ENCODE measurements around the gene FBXL5.

The FBXL5 gene

DNA sequence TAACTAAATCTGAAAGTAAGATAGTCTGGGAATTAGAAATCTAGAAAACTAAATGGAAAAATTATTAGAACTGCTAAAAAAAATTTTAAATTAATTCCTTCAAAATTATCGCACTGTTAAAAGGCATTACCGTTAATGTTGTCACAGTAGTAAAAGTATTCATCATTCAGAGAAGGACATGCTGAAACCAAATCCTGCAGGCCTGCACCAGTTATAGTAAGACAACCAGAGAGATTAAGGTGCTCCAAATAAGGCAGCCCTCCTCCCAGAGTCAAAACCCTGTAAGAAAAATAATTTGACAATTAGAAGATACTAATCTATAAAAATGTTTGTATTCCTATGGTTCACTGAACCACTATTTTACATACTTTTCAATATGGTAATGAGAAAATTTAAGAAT lies 43.0 kb downstream of the FBXL5 start:
- Histone ChIP-seq H3K27ac (ENCODE audit: low read depth, low read length) (no peak overlapping the region), H3K4me3 (ENCODE audit: low read length) (no peak overlapping the region), H3K4me1 (ENCODE audit: control insufficient read depth, insufficient read depth, low read length) (no peaks in the 10 kb centered on the region), H3K36me3 (ENCODE audit: control insufficient read depth, insufficient read depth, low read length) (no peaks in the 10 kb centered on the region), H3K27me3 (ENCODE audit: control insufficient read depth, insufficient read depth, low read length) (no peaks in the 10 kb centered on the region), H3K9ac (ENCODE audit: low read length) (no peak overlapping the region)

DNA sequence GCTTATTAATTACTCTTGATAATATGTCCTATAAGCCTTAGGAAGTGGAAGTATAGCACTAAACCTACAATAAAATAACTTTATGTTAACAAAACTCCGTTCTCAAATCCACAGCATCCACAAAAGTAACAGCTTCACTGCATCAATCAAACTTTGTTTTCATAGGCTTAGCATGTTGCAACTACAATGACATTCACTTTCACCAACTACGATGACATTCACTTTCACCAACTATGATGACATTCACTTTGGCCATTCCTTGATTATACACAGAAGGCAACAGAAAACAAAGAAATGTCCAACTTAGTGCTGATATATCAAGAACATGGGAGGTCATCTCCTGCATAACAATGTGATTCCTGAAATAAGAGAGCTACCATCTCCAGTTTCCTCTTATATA lies 44.3 kb downstream of the FBXL5 start:
- no peaks in the 10 kb centered on the region for H3K4me1 ChIP-seq (ENCODE audit: control insufficient read depth, insufficient read depth, low read length)
- H3K9ac ChIP-seq (ENCODE audit: low read length), result no peak overlapping the region
- no peak overlapping the region for H3K27ac ChIP-seq (ENCODE audit: low read depth, low read length)
- no peaks in the 10 kb centered on the region for H3K27me3 ChIP-seq (ENCODE audit: control insufficient read depth, insufficient read depth, low read length)
- H3K4me3 ChIP-seq (ENCODE audit: low read length), result no peak overlapping the region
- no peaks in the 10 kb centered on the region for H3K36me3 ChIP-seq (ENCODE audit: control insufficient read depth, insufficient read depth, low read length)

GRCh38 chr4:15605537-15605936 lies 49.6 kb downstream of the FBXL5 start:
- Histone ChIP-seq H3K27ac (ENCODE audit: low read depth, low read length) (no peak overlapping the region), H3K4me1 (ENCODE audit: control insufficient read depth, insufficient read depth, low read length) (no peaks in the 10 kb centered on the region), H3K27me3 (ENCODE audit: control insufficient read depth, insufficient read depth, low read length) (no peaks in the 10 kb centered on the region), H3K4me3 (ENCODE audit: low read length) (no peak overlapping the region), H3K36me3 (ENCODE audit: control insufficient read depth, insufficient read depth, low read length) (no peaks in the 10 kb centered on the region), H3K9ac (ENCODE audit: low read length) (no peak overlapping the region)

DNA sequence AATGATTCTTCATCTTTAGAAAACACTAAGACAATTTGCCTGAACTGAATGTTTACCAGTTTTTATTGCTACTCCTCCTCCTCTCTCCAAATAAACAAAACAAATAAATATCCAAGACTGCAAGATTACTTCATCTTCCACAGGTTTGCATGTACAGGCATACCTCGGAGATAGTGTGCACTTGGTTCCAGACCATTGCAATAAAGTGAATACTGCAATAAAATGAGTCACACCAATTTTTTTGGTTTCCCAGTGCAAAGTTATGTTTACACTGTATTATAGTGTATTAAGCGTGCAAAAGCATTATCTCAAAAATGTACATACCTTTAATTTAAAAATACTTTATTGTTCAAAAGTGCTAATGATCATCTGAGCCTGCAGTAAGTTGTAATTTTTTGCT lies 53.3 kb downstream of the FBXL5 start:
- H3K36me3 ChIP-seq (ENCODE audit: control insufficient read depth, insufficient read depth, low read length), result peaks cover 5% of the 10 kb centered on the region
- H3K27me3 ChIP-seq (ENCODE audit: control insufficient read depth, insufficient read depth, low read length), result no peaks in the 10 kb centered on the region
- H3K4me1 ChIP-seq (ENCODE audit: control insufficient read depth, insufficient read depth, low read length), result peaks cover 3% of the 10 kb centered on the region
- H3K9ac ChIP-seq (ENCODE audit: low read length), result no peak overlapping the region
- H3K4me3 ChIP-seq (ENCODE audit: low read length), result no peak overlapping the region
- H3K27ac ChIP-seq (ENCODE audit: low read depth, low read length), result no peak overlapping the region

DNA sequence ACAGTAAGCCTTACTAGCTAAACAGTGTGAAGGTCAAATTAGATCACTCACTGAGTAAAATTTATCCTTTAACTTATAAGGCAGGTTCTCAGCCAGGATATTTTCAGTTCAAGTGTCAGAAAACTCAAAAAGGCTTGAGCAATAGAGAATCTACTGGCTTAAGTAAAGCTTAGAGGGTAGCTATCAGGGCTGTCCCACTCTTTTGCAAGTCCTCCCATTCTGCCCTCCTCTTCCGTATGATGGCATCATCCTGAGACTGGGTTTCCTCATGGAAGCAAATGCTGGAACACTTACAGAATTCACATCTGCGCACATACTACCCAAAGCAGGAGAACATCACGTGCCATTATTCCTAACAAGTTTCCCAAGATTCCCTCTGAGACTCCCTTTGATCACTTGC lies 55.0 kb downstream of the FBXL5 start:
- no peak overlapping the region for H3K4me3 ChIP-seq (ENCODE audit: low read length)
- H3K36me3 ChIP-seq (ENCODE audit: control insufficient read depth, insufficient read depth, low read length), result peaks cover 5% of the 10 kb centered on the region
- no peak overlapping the region for H3K9ac ChIP-seq (ENCODE audit: low read length)
- no peak overlapping the region for H3K27ac ChIP-seq (ENCODE audit: low read depth, low read length)
- no peaks in the 10 kb centered on the region for H3K27me3 ChIP-seq (ENCODE audit: control insufficient read depth, insufficient read depth, low read length)
- peaks cover 3% of the 10 kb centered on the region for H3K4me1 ChIP-seq (ENCODE audit: control insufficient read depth, insufficient read depth, low read length)

GRCh38 chr4:15598644-15599043 lies 56.5 kb downstream of the FBXL5 start:
- H3K36me3 ChIP-seq (ENCODE audit: control insufficient read depth, insufficient read depth, low read length), result peaks cover 5% of the 10 kb centered on the region
- no peak overlapping the region for H3K4me3 ChIP-seq (ENCODE audit: low read length)
- peaks cover 3% of the 10 kb centered on the region for H3K4me1 ChIP-seq (ENCODE audit: control insufficient read depth, insufficient read depth, low read length)
- no peak overlapping the region for H3K27ac ChIP-seq (ENCODE audit: low read depth, low read length)
- no peaks in the 10 kb centered on the region for H3K27me3 ChIP-seq (ENCODE audit: control insufficient read depth, insufficient read depth, low read length)
- no peak overlapping the region for H3K9ac ChIP-seq (ENCODE audit: low read length)

DNA sequence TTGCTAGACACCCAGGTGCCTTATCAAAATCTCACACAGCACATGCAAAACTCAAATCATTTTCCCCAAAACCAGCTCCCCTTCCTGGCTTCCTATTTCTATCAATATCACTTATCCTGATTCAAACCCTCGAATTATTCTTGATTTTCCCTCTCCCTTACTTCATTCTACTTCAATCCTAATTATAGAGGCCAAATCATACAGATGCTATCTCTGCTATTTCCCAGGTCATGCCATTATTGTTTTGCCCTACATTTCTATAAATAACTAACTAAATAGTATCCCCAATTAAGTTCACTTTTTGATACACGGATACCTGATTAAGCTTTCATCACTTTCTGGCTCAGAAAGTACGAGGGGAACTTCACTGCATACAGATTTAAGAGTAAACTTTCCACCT lies 62.4 kb downstream of the FBXL5 start:
- no peak overlapping the region for H3K27ac ChIP-seq (ENCODE audit: low read depth, low read length)
- no peak overlapping the region for H3K9ac ChIP-seq (ENCODE audit: low read length)
- no peaks in the 10 kb centered on the region for H3K4me1 ChIP-seq (ENCODE audit: control insufficient read depth, insufficient read depth, low read length)
- H3K4me3 ChIP-seq (ENCODE audit: low read length), result no peak overlapping the region
- H3K27me3 ChIP-seq (ENCODE audit: control insufficient read depth, insufficient read depth, low read length), result no peaks in the 10 kb centered on the region
- no peaks in the 10 kb centered on the region for H3K36me3 ChIP-seq (ENCODE audit: control insufficient read depth, insufficient read depth, low read length)

DNA sequence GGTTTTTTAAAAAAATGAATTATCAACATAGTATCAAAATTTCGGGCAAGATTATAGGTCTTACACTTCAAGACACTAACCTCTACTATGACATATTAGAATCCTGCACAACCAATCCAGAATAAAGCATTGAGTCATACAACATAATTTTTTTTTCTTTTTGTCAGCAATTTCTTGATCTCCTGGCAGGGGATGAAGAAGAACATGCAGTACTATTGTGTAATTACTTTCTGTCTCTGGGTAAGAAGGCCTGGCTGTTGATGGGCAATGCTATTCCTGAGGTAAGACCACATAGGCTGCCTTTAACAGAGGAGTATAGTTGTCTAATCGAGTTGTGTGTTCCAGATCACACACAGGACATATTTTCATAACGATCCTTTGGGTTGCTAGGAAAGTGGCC lies 67.5 kb downstream of the FBXL5 start:
- Histone ChIP-seq H3K9ac (ENCODE audit: low read length) (no peak overlapping the region), H3K36me3 (ENCODE audit: control insufficient read depth, insufficient read depth, low read length) (no peaks in the 10 kb centered on the region), H3K27ac (ENCODE audit: low read depth, low read length) (no peak overlapping the region), H3K4me3 (ENCODE audit: low read length) (no peak overlapping the region), H3K27me3 (ENCODE audit: control insufficient read depth, insufficient read depth, low read length) (no peaks in the 10 kb centered on the region), H3K4me1 (ENCODE audit: control insufficient read depth, insufficient read depth, low read length) (no peaks in the 10 kb centered on the region)

DNA sequence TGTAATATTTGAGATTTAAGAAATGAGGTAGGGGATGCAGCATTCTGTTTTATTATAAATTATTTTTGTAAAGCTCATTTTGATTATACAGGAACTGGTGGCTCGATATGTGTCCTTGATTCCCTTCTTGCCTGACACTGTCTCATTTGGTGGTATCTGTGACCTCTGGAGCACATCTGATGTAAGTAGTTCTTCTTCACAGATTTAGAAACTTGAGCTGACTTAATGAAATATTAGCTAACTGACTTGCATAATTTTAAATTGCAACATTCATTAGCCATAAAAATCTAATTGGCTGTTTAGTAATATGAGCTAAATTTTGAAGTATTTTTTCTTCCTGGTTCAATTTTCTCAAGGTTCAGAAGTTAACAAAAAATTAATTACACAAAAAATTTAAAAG lies 69.1 kb downstream of the FBXL5 start:
- Histone ChIP-seq H3K36me3 (ENCODE audit: control insufficient read depth, insufficient read depth, low read length) (no peaks in the 10 kb centered on the region), H3K9ac (ENCODE audit: low read length) (no peak overlapping the region), H3K27ac (ENCODE audit: low read depth, low read length) (no peak overlapping the region), H3K4me3 (ENCODE audit: low read length) (no peak overlapping the region), H3K4me1 (ENCODE audit: control insufficient read depth, insufficient read depth, low read length) (no peaks in the 10 kb centered on the region), H3K27me3 (ENCODE audit: control insufficient read depth, insufficient read depth, low read length) (no peaks in the 10 kb centered on the region)

- Histone ChIP-seq H3K4me3 (ENCODE audit: low read length) (no peak overlapping the region), H3K27ac (ENCODE audit: low read depth, low read length) (no peak overlapping the region), H3K36me3 (ENCODE audit: control insufficient read depth, insufficient read depth, low read length) (no peaks in the 10 kb centered on the region), H3K27me3 (ENCODE audit: control insufficient read depth, insufficient read depth, low read length) (no peaks in the 10 kb centered on the region), H3K9ac (ENCODE audit: low read length) (no peak overlapping the region), H3K4me1 (ENCODE audit: control insufficient read depth, insufficient read depth, low read length) (no peaks in the 10 kb centered on the region)
Measured at GRCh38 chr4:15585331-15585730, 69.8 kb downstream of the FBXL5 start.

DNA sequence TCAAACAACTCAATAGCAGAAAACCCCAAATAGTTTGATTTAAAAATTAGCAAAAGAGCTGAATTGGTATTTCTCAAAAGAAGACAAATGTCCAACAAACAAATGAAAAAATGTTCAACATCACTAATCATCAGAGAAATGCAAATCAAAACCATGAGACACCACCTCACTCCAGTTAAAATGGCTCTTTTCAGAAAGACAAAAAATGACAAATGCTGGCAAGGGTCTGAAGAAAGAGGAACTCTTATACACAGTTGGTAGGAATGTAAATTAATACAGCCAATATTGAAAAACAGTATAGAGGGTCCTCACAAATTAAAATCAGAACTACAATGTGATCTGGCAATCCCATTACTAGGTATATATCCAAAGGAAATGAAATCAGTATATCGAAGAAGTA lies 70.4 kb downstream of the FBXL5 start:
- no peak overlapping the region for H3K9ac ChIP-seq (ENCODE audit: low read length)
- no peak overlapping the region for H3K4me3 ChIP-seq (ENCODE audit: low read length)
- H3K27ac ChIP-seq (ENCODE audit: low read depth, low read length), result no peak overlapping the region
- H3K4me1 ChIP-seq (ENCODE audit: control insufficient read depth, insufficient read depth, low read length), result no peaks in the 10 kb centered on the region
- H3K27me3 ChIP-seq (ENCODE audit: control insufficient read depth, insufficient read depth, low read length), result no peaks in the 10 kb centered on the region
- no peaks in the 10 kb centered on the region for H3K36me3 ChIP-seq (ENCODE audit: control insufficient read depth, insufficient read depth, low read length)

DNA sequence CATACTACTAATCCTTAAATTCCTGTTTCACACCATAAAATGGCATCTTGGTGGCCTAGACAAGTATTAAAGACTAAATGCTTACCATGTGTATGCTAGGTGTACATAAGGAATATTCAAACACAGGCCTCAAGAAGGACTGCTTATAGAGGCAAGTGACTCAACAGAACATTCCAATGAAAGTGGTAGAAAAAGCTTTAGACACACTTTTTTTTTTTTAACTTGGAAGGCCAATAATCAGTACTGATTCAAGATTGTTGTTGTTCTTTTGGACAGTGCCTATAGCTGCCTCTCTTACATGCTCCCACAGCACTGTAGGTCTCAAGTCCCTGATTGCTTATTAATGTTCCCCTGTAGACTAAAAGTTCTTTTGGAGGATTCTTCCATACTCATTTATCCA lies 77.6 kb downstream of the FBXL5 start:
- Histone ChIP-seq H3K36me3 (ENCODE audit: control insufficient read depth, insufficient read depth, low read length) (peaks cover 3% of the 10 kb centered on the region), H3K27ac (ENCODE audit: low read depth, low read length) (no peak overlapping the region), H3K27me3 (ENCODE audit: control insufficient read depth, insufficient read depth, low read length) (no peaks in the 10 kb centered on the region), H3K4me1 (ENCODE audit: control insufficient read depth, insufficient read depth, low read length) (no peaks in the 10 kb centered on the region), H3K4me3 (ENCODE audit: low read length) (no peak overlapping the region), H3K9ac (ENCODE audit: low read length) (no peak overlapping the region)

DNA sequence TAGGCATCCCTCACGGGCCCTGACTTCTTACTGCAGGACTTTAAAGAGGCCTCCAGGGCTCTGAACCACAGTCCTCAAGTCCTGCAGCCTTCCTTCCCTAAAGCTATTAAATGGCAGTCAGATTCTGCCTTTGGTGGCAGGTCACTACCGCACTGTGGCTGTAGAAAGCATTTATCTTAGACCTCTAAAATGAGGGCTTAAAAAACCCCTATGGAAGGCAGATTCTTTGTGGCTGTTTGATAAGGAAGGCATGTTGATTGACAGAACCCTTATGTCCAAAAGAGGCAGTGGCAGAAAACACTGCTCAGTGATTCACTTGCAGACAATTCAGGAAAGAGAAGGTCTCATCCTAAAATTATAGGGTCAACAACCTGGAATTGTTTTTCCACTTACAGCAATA lies 79.2 kb downstream of the FBXL5 start:
- H3K9ac ChIP-seq (ENCODE audit: low read length), result no peak overlapping the region
- H3K27ac ChIP-seq (ENCODE audit: low read depth, low read length), result no peak overlapping the region
- H3K36me3 ChIP-seq (ENCODE audit: control insufficient read depth, insufficient read depth, low read length), result peaks cover 3% of the 10 kb centered on the region
- no peak overlapping the region for H3K4me3 ChIP-seq (ENCODE audit: low read length)
- H3K27me3 ChIP-seq (ENCODE audit: control insufficient read depth, insufficient read depth, low read length), result no peaks in the 10 kb centered on the region
- no peaks in the 10 kb centered on the region for H3K4me1 ChIP-seq (ENCODE audit: control insufficient read depth, insufficient read depth, low read length)

DNA sequence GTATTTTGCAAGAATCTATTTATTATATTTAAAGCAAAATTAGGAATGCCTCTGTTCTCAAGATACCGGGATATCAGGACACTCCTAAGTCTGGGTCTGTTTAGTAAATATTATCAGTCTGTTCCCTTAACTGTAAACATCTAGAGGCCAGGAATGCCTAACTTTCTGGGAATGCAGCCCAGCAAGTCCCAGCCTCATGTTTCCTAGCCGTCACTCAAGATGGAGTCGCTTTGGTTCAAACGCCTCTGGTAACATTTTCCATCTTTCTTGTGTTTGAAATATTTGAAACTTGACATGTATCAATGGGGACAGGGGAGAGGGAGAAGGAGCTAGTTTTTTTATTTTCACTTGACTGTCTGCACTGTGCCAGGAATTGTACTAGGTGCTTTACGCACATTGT lies 85.4 kb downstream of the FBXL5 start:
- no peak overlapping the region for H3K4me3 ChIP-seq (ENCODE audit: low read length)
- H3K36me3 ChIP-seq (ENCODE audit: control insufficient read depth, insufficient read depth, low read length), result no peaks in the 10 kb centered on the region
- H3K27me3 ChIP-seq (ENCODE audit: control insufficient read depth, insufficient read depth, low read length), result no peaks in the 10 kb centered on the region
- H3K9ac ChIP-seq (ENCODE audit: low read length), result no peak overlapping the region
- H3K27ac ChIP-seq (ENCODE audit: low read depth, low read length), result no peak overlapping the region
- no peaks in the 10 kb centered on the region for H3K4me1 ChIP-seq (ENCODE audit: control insufficient read depth, insufficient read depth, low read length)
